Measurements from ENCODE around the gene PTAR1. TPM values are rescaled to one million over a fixed set of nuclear protein-coding genes. Genes with fewer than 3 reads are reported as not detected.

The PTAR1 gene
- polyA plus RNA-seq, 4 donors: 3.6 to 28.8 (median 5.8) TPM

GRCh38 chr9:69677931-69678330 is 81.9 kb downstream of the PTAR1 start:
- no peak for DNase-seq
- Histone ChIP-seq H3K4me1 (ENCODE audit: control insufficient read depth in 3 of 3, insufficient read depth in 2 of 3, low read depth in 1 of 3, low read length in 2 of 3) (peaks cover 0 to 4% (median 4%) of the 10 kb centered on the region in 3 donors), H3K36me3 (ENCODE audit: control insufficient read depth in 3 of 3, insufficient read depth in 2 of 3, low read depth in 1 of 3, low read length in 3 of 3) (no peaks in the 10 kb centered on the region), H3K27ac (ENCODE audit: low read depth in 1 of 3, low read length in 2 of 3) (no peak overlapping the region), H3K4me3 (ENCODE audit: low read depth in 1 of 3, low read length in 3 of 3) (no peak overlapping the region), H3K27me3 (ENCODE audit: control insufficient read depth in 3 of 3, insufficient read depth in 3 of 3, low read length in 3 of 3) (peaks cover 0 to 3% (median 0%) of the 10 kb centered on the region in 3 donors), H3K9me3 (ENCODE audit: control insufficient read depth in 2 of 2, insufficient read depth in 1 of 2, low read depth in 1 of 2, low read length in 1 of 2) (no peaks in the 10 kb centered on the region)
- 83 to 87% (median 86%) methylated on average over 5 of the region's 5 CpGs for WGBS, 3 donors
- FAIRE-seq: no peak

DNA sequence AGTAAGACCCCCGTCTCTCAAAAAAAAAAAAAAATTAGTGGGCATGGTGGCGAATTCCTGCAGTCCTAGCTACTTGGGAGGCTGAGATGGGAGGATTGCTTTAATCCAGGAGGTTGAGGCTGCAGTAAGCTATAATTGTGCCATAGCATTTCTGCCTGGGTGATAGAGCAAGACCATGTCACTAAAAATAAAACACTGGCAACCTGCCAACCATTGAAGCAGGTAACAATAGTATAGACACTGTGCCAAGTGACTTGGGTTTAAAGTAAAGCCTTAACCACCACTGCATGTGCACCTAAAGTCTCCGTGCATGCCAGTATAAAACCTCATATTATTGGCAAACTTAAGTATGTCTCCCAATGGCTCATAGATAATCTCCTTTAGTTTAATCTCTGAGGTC is 84.2 kb downstream of the PTAR1 start:
- Histone ChIP-seq H3K4me3 (ENCODE audit: low read depth in 1 of 3, low read length in 3 of 3) (no peak overlapping the region), H3K27me3 (ENCODE audit: control insufficient read depth in 3 of 3, insufficient read depth in 3 of 3, low read length in 3 of 3) (peaks cover 0 to 14% (median 7%) of the 10 kb centered on the region in 3 donors), H3K27ac (ENCODE audit: low read depth in 1 of 3, low read length in 2 of 3) (no peak overlapping the region), H3K4me1 (ENCODE audit: control insufficient read depth in 3 of 3, insufficient read depth in 2 of 3, low read depth in 1 of 3, low read length in 2 of 3) (peaks cover 0 to 7% (median 4%) of the 10 kb centered on the region in 3 donors), H3K36me3 (ENCODE audit: control insufficient read depth in 3 of 3, insufficient read depth in 2 of 3, low read depth in 1 of 3, low read length in 3 of 3) (no peaks in the 10 kb centered on the region), H3K9me3 (ENCODE audit: control insufficient read depth in 2 of 2, insufficient read depth in 1 of 2, low read depth in 1 of 2, low read length in 1 of 2) (no peaks in the 10 kb centered on the region)
- 79 to 87% (median 80%) methylated on average over 3 of the region's 3 CpGs for WGBS, 3 donors
- no peak for FAIRE-seq
- no peak for DNase-seq

DNA sequence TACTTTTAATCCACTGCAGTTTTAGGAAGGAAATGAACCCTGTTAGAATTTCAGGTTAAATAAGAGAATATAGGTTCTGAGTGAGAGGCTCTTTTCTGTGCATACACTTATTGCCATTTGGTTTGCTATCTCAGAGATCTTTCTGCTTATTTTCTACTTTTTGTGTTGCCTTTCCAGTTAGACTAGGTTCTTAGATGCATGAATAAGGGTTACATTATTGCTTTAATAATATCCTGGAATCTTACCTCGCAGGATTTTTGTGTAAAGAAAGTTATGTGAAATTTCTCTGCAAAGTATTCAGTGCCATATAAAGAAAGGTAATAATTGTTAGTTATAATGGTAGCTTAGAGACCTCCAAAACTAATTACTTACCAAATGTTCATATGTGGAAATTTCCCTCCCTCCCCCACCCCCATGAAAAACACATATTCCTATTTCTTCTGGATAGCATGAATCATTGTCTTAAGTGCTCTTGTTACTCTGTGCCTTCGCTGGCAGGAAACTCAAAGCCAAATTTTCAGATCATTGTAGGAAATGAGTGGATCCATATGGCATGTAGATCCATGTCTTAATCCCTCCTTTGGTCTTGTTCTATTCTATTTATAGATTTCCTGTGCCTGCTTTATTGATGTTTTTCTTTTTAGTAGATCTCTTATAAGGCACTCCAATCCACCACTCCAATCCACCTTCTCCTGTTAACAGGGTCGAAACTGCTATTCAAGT is 84.9 kb downstream of the PTAR1 start:
- Histone ChIP-seq H3K4me3 (ENCODE audit: low read depth in 1 of 3, low read length in 3 of 3) (no peak overlapping the region), H3K4me1 (ENCODE audit: control insufficient read depth in 3 of 3, insufficient read depth in 2 of 3, low read depth in 1 of 3, low read length in 2 of 3) (peaks cover 0 to 7% (median 4%) of the 10 kb centered on the region in 3 donors), H3K27ac (ENCODE audit: low read depth in 1 of 3, low read length in 2 of 3) (no peak overlapping the region), H3K27me3 (ENCODE audit: control insufficient read depth in 3 of 3, insufficient read depth in 3 of 3, low read length in 3 of 3) (peaks cover 0 to 18% (median 7%) of the 10 kb centered on the region in 3 donors), H3K36me3 (ENCODE audit: control insufficient read depth in 3 of 3, insufficient read depth in 2 of 3, low read depth in 1 of 3, low read length in 3 of 3) (no peaks in the 10 kb centered on the region), H3K9me3 (ENCODE audit: control insufficient read depth in 2 of 2, insufficient read depth in 1 of 2, low read depth in 1 of 2, low read length in 1 of 2) (no peaks in the 10 kb centered on the region)
- FAIRE-seq (no peak), DNase-seq (no peak)
- WGBS, 3 donors: 57 to 72% (median 66%) methylated on average over 3 of the region's 3 CpGs

DNA sequence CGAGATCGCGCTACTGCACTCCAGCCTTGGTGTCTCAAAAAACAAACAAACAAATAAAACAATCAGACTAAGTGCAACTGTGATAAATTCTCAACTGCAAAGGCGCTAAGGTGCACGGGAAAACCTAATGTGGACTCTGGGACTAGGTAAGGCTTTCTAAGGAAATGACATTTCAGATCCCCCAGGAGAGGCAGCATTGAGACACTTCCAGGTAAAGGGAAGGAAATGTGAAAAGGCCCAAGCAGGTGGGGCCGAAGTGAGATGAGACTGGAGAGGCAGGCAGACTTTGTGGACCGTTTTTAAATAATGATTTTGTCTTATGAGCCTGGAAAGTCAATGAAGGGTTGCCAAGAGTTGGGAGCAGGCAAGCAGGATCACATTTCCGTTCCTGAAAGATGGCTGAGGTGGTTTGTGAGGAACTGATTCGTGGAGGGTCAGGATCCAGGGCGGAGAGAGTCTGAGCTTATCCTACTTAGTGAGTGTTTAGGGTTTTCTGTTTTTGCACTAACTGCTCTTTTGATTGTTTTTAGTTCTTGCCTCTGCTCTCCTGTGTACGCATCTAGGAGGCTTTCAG is 85.6 kb downstream of the PTAR1 start:
- Histone ChIP-seq H3K27me3 (ENCODE audit: control insufficient read depth in 3 of 3, insufficient read depth in 3 of 3, low read length in 3 of 3) (peaks cover 0 to 23% (median 7%) of the 10 kb centered on the region in 3 donors), H3K36me3 (ENCODE audit: control insufficient read depth in 3 of 3, insufficient read depth in 2 of 3, low read depth in 1 of 3, low read length in 3 of 3) (no peaks in the 10 kb centered on the region), H3K27ac (ENCODE audit: low read depth in 1 of 3, low read length in 2 of 3) (no peak overlapping the region), H3K4me1 (ENCODE audit: control insufficient read depth in 3 of 3, insufficient read depth in 2 of 3, low read depth in 1 of 3, low read length in 2 of 3) (peaks cover 0 to 7% (median 4%) of the 10 kb centered on the region in 3 donors), H3K9me3 (ENCODE audit: control insufficient read depth in 2 of 2, insufficient read depth in 1 of 2, low read depth in 1 of 2, low read length in 1 of 2) (no peaks in the 10 kb centered on the region), H3K4me3 (ENCODE audit: low read depth in 1 of 3, low read length in 3 of 3) (no peak overlapping the region)
- 72 to 84% (median 78%) methylated on average over 11 of the region's 11 CpGs for WGBS, 3 donors
- FAIRE-seq: no peak
- DNase-seq: peak in 1 of 2 donors; percentile 21

DNA sequence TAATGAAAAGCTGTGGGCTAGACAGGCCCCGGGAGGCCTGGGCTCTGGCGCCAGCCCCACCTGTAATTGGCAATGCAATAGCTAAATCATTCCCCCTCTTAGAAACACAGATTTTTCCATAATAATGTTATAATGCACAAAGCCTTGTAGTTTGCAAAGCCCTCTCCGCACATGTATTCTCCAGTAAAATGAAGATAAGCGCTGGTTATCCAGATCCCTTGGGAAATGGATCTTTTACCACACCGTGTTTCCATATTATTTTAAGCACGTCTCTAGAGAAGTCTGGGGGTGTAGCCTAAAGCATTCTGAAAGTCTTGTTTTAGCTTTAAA is 86.5 kb downstream of the PTAR1 start:
- WGBS, 3 donors: 50 to 57% (median 54%) methylated on average over 6 of the region's 6 CpGs
- Histone ChIP-seq H3K36me3 (ENCODE audit: control insufficient read depth in 3 of 3, insufficient read depth in 2 of 3, low read depth in 1 of 3, low read length in 3 of 3) (no peaks in the 10 kb centered on the region), H3K4me1 (ENCODE audit: control insufficient read depth in 3 of 3, insufficient read depth in 2 of 3, low read depth in 1 of 3, low read length in 2 of 3) (peaks cover 0 to 7% (median 4%) of the 10 kb centered on the region in 3 donors), H3K27ac (ENCODE audit: low read depth in 1 of 3, low read length in 2 of 3) (peak overlapping the region in 2 of 3 donors; percentile 7 to 52), H3K4me3 (ENCODE audit: low read depth in 1 of 3, low read length in 3 of 3) (peak overlapping the region in 2 of 3 donors; percentile 56 to 64), H3K27me3 (ENCODE audit: control insufficient read depth in 3 of 3, insufficient read depth in 3 of 3, low read length in 3 of 3) (peaks cover 0 to 28% (median 7%) of the 10 kb centered on the region in 3 donors), H3K9me3 (ENCODE audit: control insufficient read depth in 2 of 2, insufficient read depth in 1 of 2, low read depth in 1 of 2, low read length in 1 of 2) (no peaks in the 10 kb centered on the region)
- FAIRE-seq (no peak), DNase-seq (no peak)

DNA sequence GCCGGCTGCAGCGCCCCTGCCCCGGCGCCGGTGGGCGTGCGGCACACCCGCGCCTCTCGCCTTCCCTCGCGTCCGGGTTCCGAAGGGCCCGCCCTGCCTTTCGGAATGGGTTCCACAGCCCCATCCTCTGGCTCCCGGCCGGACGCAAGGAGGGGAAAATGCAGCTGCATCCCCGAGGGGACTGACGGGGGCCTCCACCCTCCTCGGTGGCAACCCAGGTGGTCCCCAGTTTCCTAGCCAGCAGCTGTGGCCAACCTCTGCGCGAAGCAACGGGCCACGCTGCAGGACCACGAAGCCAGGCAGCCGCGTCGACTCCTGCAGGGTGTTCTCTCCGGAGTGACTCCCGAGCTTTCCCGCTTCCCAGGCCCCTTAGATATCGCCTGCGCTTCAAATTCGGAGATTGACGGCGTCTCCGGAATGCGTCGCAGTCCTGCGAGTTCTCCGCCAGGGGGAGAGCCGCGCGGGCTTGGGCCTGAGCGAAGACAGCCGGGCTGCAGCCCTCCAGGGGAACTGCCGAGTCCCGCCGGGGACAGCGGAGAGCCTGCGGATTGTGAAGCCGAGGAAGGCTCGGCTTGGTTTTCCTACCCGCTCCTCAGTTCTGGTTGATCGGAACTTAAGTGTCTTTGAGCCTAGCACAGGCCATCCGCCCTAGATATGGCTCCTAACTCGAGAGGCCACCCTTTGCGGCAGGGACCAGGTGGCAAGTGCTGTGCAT is 87.1 kb downstream of the PTAR1 start:
- FAIRE-seq: no peak

GRCh38 chr9:69671879-69672595 is 87.8 kb downstream of the PTAR1 start, which contains the start of gene APBA1:
TSS of gene APBA1 (minus strand) at chr9:69672371.
- H3K27ac ChIP-seq (ENCODE audit: low read depth in 1 of 3, low read length in 2 of 3): peak within 1 kb of the TSS in 2 of 3 donors; percentile 37 to 65
- H3K36me3 ChIP-seq (ENCODE audit: control insufficient read depth in 3 of 3, insufficient read depth in 2 of 3, low read depth in 1 of 3, low read length in 3 of 3): no peaks in the 10 kb centered on the region
- no peaks in the 10 kb centered on the region for H3K9me3 ChIP-seq (ENCODE audit: control insufficient read depth in 2 of 2, insufficient read depth in 1 of 2, low read depth in 1 of 2, low read length in 1 of 2)
- H3K4me3 ChIP-seq (ENCODE audit: low read depth in 1 of 3, low read length in 3 of 3): peak within 1 kb of the TSS; percentile 56 to 68 (median 62)
- DNase-seq (peak; percentile 28 to 80), FAIRE-seq (no peak)
- peaks cover 0 to 7% (median 4%) of the 10 kb centered on the region in 3 donors for H3K4me1 ChIP-seq (ENCODE audit: control insufficient read depth in 3 of 3, insufficient read depth in 2 of 3, low read depth in 1 of 3, low read length in 2 of 3)
- peaks cover 0 to 30% (median 7%) of the 10 kb centered on the region in 3 donors for H3K27me3 ChIP-seq (ENCODE audit: control insufficient read depth in 3 of 3, insufficient read depth in 3 of 3, low read length in 3 of 3)
- 0 to 3% (median 3%) methylated on average over 41 to 92 of the region's 92 CpGs for WGBS, 3 donors

More for the DNA sequence above, 87.1 kb downstream of the PTAR1 start:
- Histone ChIP-seq H3K4me1 (ENCODE audit: control insufficient read depth in 3 of 3, insufficient read depth in 2 of 3, low read depth in 1 of 3, low read length in 2 of 3) (peaks cover 0 to 7% (median 4%) of the 10 kb centered on the region in 3 donors), H3K4me3 (ENCODE audit: low read depth in 1 of 3, low read length in 3 of 3) (peak overlapping the region; percentile 56 to 64 (median 62)), H3K9me3 (ENCODE audit: control insufficient read depth in 2 of 2, insufficient read depth in 1 of 2, low read depth in 1 of 2, low read length in 1 of 2) (no peaks in the 10 kb centered on the region), H3K27me3 (ENCODE audit: control insufficient read depth in 3 of 3, insufficient read depth in 3 of 3, low read length in 3 of 3) (peaks cover 0 to 30% (median 7%) of the 10 kb centered on the region in 3 donors), H3K27ac (ENCODE audit: low read depth in 1 of 3, low read length in 2 of 3) (peak overlapping the region in 2 of 3 donors; percentile 37 to 52), H3K36me3 (ENCODE audit: control insufficient read depth in 3 of 3, insufficient read depth in 2 of 3, low read depth in 1 of 3, low read length in 3 of 3) (no peaks in the 10 kb centered on the region)
- DNase-seq: peak; percentile 62 to 88
- 0 to 2% (median 2%) methylated on average over 44 to 60 of the region's 60 CpGs for WGBS, 3 donors
